Measurements from ENCODE around the gene RPS27L.
A peak's percentile ranks its signal among the peaks of the same experiment; 100 is the strongest.

The RPS27L gene

GRCh38 chr15:63157118-63157843 lies at the start of gene RPS27L:
Gene RPS27L, minus strand, starts transcription at chr15:63157477. Its CDS starts 72 bp downstream, at chr15:63157405.
- DNase-seq (ENCODE audit: low read depth in 2 of 3, low spot score in 1 of 3): peak; percentile 78 to 82 (median 82)

GRCh38 chr15:63206079-63206478 lies 48.8 kb upstream of the RPS27L start:
- DNase-seq (ENCODE audit: low read depth in 2 of 3, low spot score in 1 of 3): no peak

GRCh38 chr15:63203451-63204090 lies 46.3 kb upstream of the RPS27L start:
- no peak for DNase-seq (ENCODE audit: low read depth in 2 of 3, low spot score in 1 of 3)

- DNase-seq (ENCODE audit: low read depth in 2 of 3, low spot score in 1 of 3): no peak
Observed at GRCh38 chr15:63202861-63203260, 45.6 kb upstream of the RPS27L start.

GRCh38 chr15:63200464-63201249 lies 43.4 kb upstream of the RPS27L start:
- no peak for DNase-seq (ENCODE audit: low read depth in 2 of 3, low spot score in 1 of 3)

- DNase-seq (ENCODE audit: low read depth in 2 of 3, low spot score in 1 of 3): no peak
Observed at GRCh38 chr15:63198371-63199250, 41.3 kb upstream of the RPS27L start.

GRCh38 chr15:63197626-63198025 lies 40.3 kb upstream of the RPS27L start:
- DNase-seq (ENCODE audit: low read depth in 2 of 3, low spot score in 1 of 3): no peak

GRCh38 chr15:63196842-63197241 lies 39.6 kb upstream of the RPS27L start:
- no peak for DNase-seq (ENCODE audit: low read depth in 2 of 3, low spot score in 1 of 3)

- no peak for DNase-seq (ENCODE audit: low read depth in 2 of 3, low spot score in 1 of 3)
Observed at GRCh38 chr15:63195569-63196015, 38.3 kb upstream of the RPS27L start.

GRCh38 chr15:63194880-63195568 lies 37.7 kb upstream of the RPS27L start:
- no peak for DNase-seq (ENCODE audit: low read depth in 2 of 3, low spot score in 1 of 3)

- DNase-seq (ENCODE audit: low read depth in 2 of 3, low spot score in 1 of 3): no peak
Observed at GRCh38 chr15:63194302-63194701, 37.0 kb upstream of the RPS27L start.

GRCh38 chr15:63192619-63193206 lies 35.4 kb upstream of the RPS27L start:
- DNase-seq (ENCODE audit: low read depth in 2 of 3, low spot score in 1 of 3): no peak

GRCh38 chr15:63191895-63192618 lies 34.8 kb upstream of the RPS27L start:
- peak in 1 of 3 donors; percentile 53 for DNase-seq (ENCODE audit: low read depth in 2 of 3, low spot score in 1 of 3)

GRCh38 chr15:63190769-63191649 lies 33.7 kb upstream of the RPS27L start:
- DNase-seq (ENCODE audit: low read depth in 2 of 3, low spot score in 1 of 3): no peak

GRCh38 chr15:63189941-63190768 lies 32.9 kb upstream of the RPS27L start:
- no peak for DNase-seq (ENCODE audit: low read depth in 2 of 3, low spot score in 1 of 3)

GRCh38 chr15:63188926-63189871 lies 31.9 kb upstream of the RPS27L start, which contains the start of gene RAB8B:
Gene RAB8B, plus strand, starts transcription at chr15:63189606. Its CDS starts 19 bp downstream, at chr15:63189625.
- peak; percentile 96 to 99 (median 98) for DNase-seq (ENCODE audit: low read depth in 2 of 3, low spot score in 1 of 3)

Measured in stimulated activated CD4-positive, alpha-beta T cell treated with anti-CD3 and anti-CD28 coated beads, Interleukin-12 subunit alpha, Interleukin-12 subunit beta, amount 100 ng/mL, for 48 hours (primary cell).